CD4-positive, alpha-beta T cell (primary cell): Measurements from ENCODE around the gene RAB25. TPM values are rescaled to one million over a fixed set of nuclear protein-coding genes. Genes with fewer than 3 reads are reported as not detected.

Experiments
- ATAC-seq: fragments of 200-7000 bp; cut with Tn5 transposase; one replicate; pipeline ENCODE4 v1.10.0; 2022; ENCODE audit warnings: mild to moderate bottlenecking; ENCODE audit not compliant: poor library complexity
- CTCF ChIA-PET: fragments of 350-600 bp; sonication (Branson Sonifier 250); formaldehyde crosslinking; loops from one replicate; lab custom pipeline; 2021; ENCODE audit warnings: antibody characterized with exemption, inconsistent platforms; lab: Charles Lee
- POLR2A ChIA-PET: fragments of 350-600 bp; sonication (Branson Sonifier 250); formaldehyde crosslinking; loops from one replicate; lab custom pipeline; 2021; ENCODE audit warnings: antibody characterized with exemption, inconsistent platforms; lab: Charles Lee
- DNase-seq, 14 experiments: peaks; one replicate each; pipeline ENCODE4 v3.0.0-alpha.2; 2013 to 2020; ENCODE audit warnings: mixed read lengths in 2 of 14
- H3K27ac ChIP-seq, 2 donors: one replicate each; pipeline versions ENCODE4 v1.5.1 to v1.7.0; 2013; ENCODE audit warnings: low read length in 2 of 2, low read depth in 1 of 2, mild to moderate bottlenecking in 1 of 2
- H3K27me3 ChIP-seq, 2 experiments: 1 replicate in 1 of 2; 2 replicates in 1 of 2; pipeline versions ENCODE4 v1.6.1 to v1.7.0; 2013; ENCODE audit warnings: low read length in 2 of 2, control low read depth in 1 of 2, mild to moderate bottlenecking in 1 of 2, moderate library complexity in 1 of 2; ENCODE audit not compliant: insufficient read depth in 2 of 2, control insufficient read depth in 1 of 2
- H3K36me3 ChIP-seq: one replicate; pipeline ENCODE4 v1.6.1; 2013; ENCODE audit warnings: low read length, control low read depth; ENCODE audit not compliant: insufficient read depth
- H3K4me1 ChIP-seq: one replicate; pipeline ENCODE4 v1.6.1; 2013; ENCODE audit warnings: low read length, control low read depth; ENCODE audit not compliant: insufficient read depth
- H3K4me3 ChIP-seq: one replicate; pipeline ENCODE4 v1.5.1; 2013; ENCODE audit warnings: mild to moderate bottlenecking, low read length, moderate library complexity
- H3K9me3 ChIP-seq, 2 experiments: 1 replicate in 1 of 2; 2 replicates in 1 of 2; pipeline versions ENCODE4 v1.6.1 to v1.7.0; 2013; ENCODE audit warnings: low read length in 2 of 2, mild to moderate bottlenecking in 2 of 2, control low read depth in 1 of 2, moderate library complexity in 1 of 2; ENCODE audit not compliant: control insufficient read depth in 1 of 2, insufficient read depth in 1 of 2
- H3K27ac Mint-ChIP-seq: one replicate; pipeline ENCODE4 v1.8.0; 2020; ENCODE audit warnings: mixed read lengths
- H3K27me3 Mint-ChIP-seq: one replicate; pipeline ENCODE4 v1.8.0; 2021; ENCODE audit warnings: mixed read lengths
- H3K36me3 Mint-ChIP-seq: one replicate; pipeline ENCODE4 v1.8.0; 2021; ENCODE audit warnings: low read depth, mixed read lengths
- H3K4me1 Mint-ChIP-seq: one replicate; pipeline ENCODE4 v1.8.0; 2021; ENCODE audit warnings: low read depth, mixed read lengths
- H3K4me3 Mint-ChIP-seq: one replicate; pipeline ENCODE4 v1.8.0; 2020; ENCODE audit warnings: mild to moderate bottlenecking, mixed read lengths
- H3K9me3 Mint-ChIP-seq: one replicate; pipeline ENCODE4 v1.8.0; 2020; ENCODE audit warnings: mixed read lengths
- CTCF ChIP-seq: fragments of 200-600 bp; IDR thresholded peaks from one replicate; pipeline ENCODE4 v1.8.0; 2022; ENCODE audit warnings: antibody characterized with exemption, mild to moderate bottlenecking
- intact Hi-C, 2 experiments: fragments of 100-400 bp; cut with DNase I in 1 of 2; cut with micrococcal nuclease in 1 of 2; formaldehyde crosslinking; loops; one replicate each; pipeline versions ENCODE4 v1.15.1 to v1.9.0; 2023 to 2025; cut with DNase I, micrococcal nuclease
- total RNA-seq, 174 experiments: library from RNA in 2 of 174; stranded (reverse) in 2 of 174; gene quantifications; one replicate each; pipeline ENCODE4 v1.2.3 and lab custom pipeline; 2021 to 2026

RAB25 gene
- total RNA-seq, 2 experiments from 2014 or later: 0.58 to 1.3 TPM

GRCh38 chr1:156108664-156109241 lies 47.8 kb downstream of the RAB25 start:
- Histone ChIP-seq H3K4me3 (no peak overlapping the region), H3K27me3 (peaks cover 5 to 7% of the 10 kb centered on the region in 2 experiments), H3K36me3 (no peaks in the 10 kb centered on the region), H3K4me1 (peaks cover 42% of the 10 kb centered on the region), H3K9me3 (no peaks in the 10 kb centered on the region), H3K27ac (no peak overlapping the region)
- Mint-ChIP-seq H3K27ac (peak overlapping the region; percentile 94), H3K4me3 (peak overlapping the region; percentile 12), H3K27me3 (peaks cover 16% of the 10 kb centered on the region), H3K36me3 (peaks cover 4% of the 10 kb centered on the region), H3K4me1 (peaks cover 36% of the 10 kb centered on the region), H3K9me3 (no peaks in the 10 kb centered on the region)
- intact Hi-C loops: no loop called here
- ChIA-PET CTCF (no interaction called here), POLR2A (no interaction called here)
- ATAC-seq (no peak), DNase-seq (no peak)
- no peak for TF ChIP-seq CTCF

- TF ChIP-seq CTCF: no peak
- H3K9me3 ChIP-seq: no peaks in the 10 kb centered on the region
- H3K4me3 ChIP-seq: no peak overlapping the region
- peaks cover 15% of the 10 kb centered on the region for H3K36me3 Mint-ChIP-seq
- ChIA-PET CTCF (no interaction called here), POLR2A (no interaction called here)
- H3K27me3 Mint-ChIP-seq: peaks cover 31% of the 10 kb centered on the region
- H3K27me3 ChIP-seq: peaks cover 16 to 20% of the 10 kb centered on the region in 2 experiments
- H3K4me1 ChIP-seq: peaks cover 42% of the 10 kb centered on the region
- no peak overlapping the region for H3K27ac ChIP-seq
- ATAC-seq (no peak), DNase-seq (no peak)
- intact Hi-C loops: no loop called here
- no peaks in the 10 kb centered on the region for H3K36me3 ChIP-seq
- peak overlapping the region; percentile 51 for H3K27ac Mint-ChIP-seq
- H3K4me3 Mint-ChIP-seq: no peak overlapping the region
- no peaks in the 10 kb centered on the region for H3K9me3 Mint-ChIP-seq
- H3K4me1 Mint-ChIP-seq: peaks cover 37% of the 10 kb centered on the region
Measured at GRCh38 chr1:156110252-156110651, 49.3 kb downstream of the RAB25 start.

- H3K27ac Mint-ChIP-seq: no peak overlapping the region
- ChIA-PET POLR2A (interaction anchor here (0.6 kb wide), 1 partner anchor 49 kb away, joined by 3 read pairs; no protein-coding TSS in a partner anchor), CTCF (interaction anchor here (0.9 to 2.0 kb wide), 3 partner anchors 14 to 20 kb away, joined by 4 to 12 read pairs (median 5); no protein-coding TSS in a partner anchor)
- H3K27ac ChIP-seq: no peak overlapping the region
- intact Hi-C loops: no loop called here
- H3K4me3 Mint-ChIP-seq: no peak overlapping the region
- peaks cover 0 to 4% of the 10 kb centered on the region in 2 experiments for H3K9me3 ChIP-seq
- H3K27me3 Mint-ChIP-seq: peaks cover 42% of the 10 kb centered on the region
- DNase-seq: no peak
- H3K36me3 ChIP-seq: no peaks in the 10 kb centered on the region
- no peak overlapping the region for H3K4me3 ChIP-seq
- ATAC-seq: no peak
- no peak for TF ChIP-seq CTCF
- H3K4me1 ChIP-seq: peaks cover 43% of the 10 kb centered on the region
- H3K9me3 Mint-ChIP-seq: no peaks in the 10 kb centered on the region
- peaks cover 24 to 28% of the 10 kb centered on the region in 2 experiments for H3K27me3 ChIP-seq
- H3K36me3 Mint-ChIP-seq: peaks cover 14% of the 10 kb centered on the region
- H3K4me1 Mint-ChIP-seq: peaks cover 34% of the 10 kb centered on the region
Measured at GRCh38 chr1:156111355-156111962, 50.5 kb downstream of the RAB25 start.
